Heart left ventricle (tissue), 16 donors: Measurements from ENCODE around the gene RNF208. TPM values are rescaled to one million over a fixed set of nuclear protein-coding genes. Genes with fewer than 3 reads are reported as not detected.
A peak's percentile ranks its signal among the peaks of the same experiment; 100 is the strongest.

Source experiments
- ATAC-seq, 4 donors: fragments of 200-7000 bp; cut with Tn5 transposase; one replicate each; pipeline ENCODE4 v1.9.1; 2020 to 2022; ENCODE audit warnings: moderate library complexity in 4 of 4, mild to moderate bottlenecking in 3 of 4, moderate number of reproducible peaks in 1 of 4
- DNase-seq, 5 donors: peaks; one replicate each; pipeline ENCODE4 v3.0.0-alpha.2; 2020
- H3K27ac ChIP-seq, 12 donors: fragments of 200-600 bp; sonication (generic) in 4 of 12; one replicate each; pipeline versions ENCODE4 v1.5.0 to v1.8.0; 2016 to 2022; ENCODE audit warnings: mild to moderate bottlenecking in 2 of 12
- H3K27me3 ChIP-seq, 9 donors: fragments of 200-600 bp; sonication (generic) in 2 of 9; one replicate each; pipeline versions ENCODE4 v1.5.1 to v1.8.0; 2016 to 2022; ENCODE audit warnings: mild to moderate bottlenecking in 3 of 9
- H3K36me3 ChIP-seq, 9 donors: fragments of 200-600 bp; sonication (generic) in 2 of 9; one replicate each; pipeline versions ENCODE4 v1.5.0 to v1.8.0; 2018 to 2022; ENCODE audit warnings: mild to moderate bottlenecking in 2 of 9
- H3K4me1 ChIP-seq, 12 donors: fragments of 200-600 bp; sonication (generic) in 4 of 12; one replicate each; pipeline versions ENCODE4 v1.5.0 to v1.8.0; 2016 to 2022; ENCODE audit warnings: mild to moderate bottlenecking in 3 of 12
- H3K4me3 ChIP-seq, 12 donors: fragments of 200-600 bp; sonication (generic) in 4 of 12; one replicate each; pipeline versions ENCODE4 v1.5.0 to v1.8.0; 2017 to 2022; ENCODE audit warnings: mild to moderate bottlenecking in 9 of 12, moderate library complexity in 4 of 12
- H3K9me3 ChIP-seq, 12 donors: fragments of 200-600 bp; sonication (generic) in 4 of 12; one replicate each; pipeline versions ENCODE4 v1.5.0 to v1.8.0; 2016 to 2022; ENCODE audit warnings: mild to moderate bottlenecking in 1 of 12
- POLR2A ChIP-seq, 2 donors: fragments of 450-650 bp; IDR thresholded peaks; one replicate each; pipeline ENCODE4 v1.6.1; 2017; ENCODE audit warnings: antibody characterized with exemption in 2 of 2, mild to moderate bottlenecking in 2 of 2, moderate library complexity in 2 of 2
- WGBS, 4 donors: extraction: QIAGEN DNeasy Blood & Tissue Kit in 2 of 4; methylation state at CpG; one replicate each; pipeline versions ENCODE4 v1.1.5 to v1.1.7; 2013 to 2018; 5-methylcytosine and 5-hydroxymethylcytosine counted together
- intact Hi-C, 10 donors: fragments of 100-400 bp; cut with DNase I; formaldehyde crosslinking; loops; one replicate each; pipeline versions ENCODE4 v1.11.1 to v1.14.2; 2022
- polyA plus RNA-seq, 2 donors: library from polyadenylated mRNA; stranded (reverse); fragments of 200-250 nt; gene quantifications; one replicate each; pipeline ENCODE4 v1.2.3, GENCODE V29; 2013
- total RNA-seq, 9 donors: library from RNA; depleted of rRNA in 2 of 9; stranded (reverse); fragments of >200 nt in 2 of 9; fragmentation: NEBNext Ultra II Directional in 3 of 9; extraction: Animal tissue kit (Norgen Biotek cat#: 25700) in 3 of 9; gene quantifications; one replicate each; pipeline versions ENCODE4 v1.1.0 to v1.2.4, GENCODE V29; 2016 to 2023
- TF ChIP-seq, protein P1 (sequence below), 12 donors: fragments of 200-600 bp; sonication (generic) in 4 of 12; IDR thresholded peaks; one replicate each; pipeline versions ENCODE4 v1.5.0 to v1.8.0; 2018 to 2022; ENCODE audit warnings: antibody characterized with exemption in 12 of 12, mild to moderate bottlenecking in 5 of 12
- donor health status: ischemic (EF 13 %, LVEDD 7.1; RV severe dilation, severe dysfunction).
- donor health status: healthy with polysubstance abuse.
- donor health status: DM: no; HTN: yes; CAD: no.
- donor health status: DM: no; HTN: no; CAD: no.
- donor health status: ischemic (EF 25% LVEDD 6.9; RV normal size, moderate dysfunction).
- donor health status: ischemic (EF 25% LVEDD 5.7; RV mildly dilated, moderate dysfunction).
- donor health status: healthy.
- donor health status: DM: yes; HTN: yes; CAD: no.
- donor health status: ischemic (EF 35%, LVEDD 5.7; RV mildly dilated, moderate dysfunction).
- donor health status: nonischemic (EF 11% LVEDD 7.7; RV severe dilation, severe dysfunction).
- donor health status: DM: yes; HTN: yes; CAD: no.
- donor health status: PGD.
- donor health status: ischemic (EF 29% LVEDD 5.4; RV normal size, mild dysfunction).
- donor health status: nonischemic (EF 23%, LVEDD 6.1; RV moderate dilation, normal function).

The RNF208 gene
- total and polyA plus RNA-seq, 11 donors: 6.9 to 72.7 (median 22.5) TPM

DNA sequence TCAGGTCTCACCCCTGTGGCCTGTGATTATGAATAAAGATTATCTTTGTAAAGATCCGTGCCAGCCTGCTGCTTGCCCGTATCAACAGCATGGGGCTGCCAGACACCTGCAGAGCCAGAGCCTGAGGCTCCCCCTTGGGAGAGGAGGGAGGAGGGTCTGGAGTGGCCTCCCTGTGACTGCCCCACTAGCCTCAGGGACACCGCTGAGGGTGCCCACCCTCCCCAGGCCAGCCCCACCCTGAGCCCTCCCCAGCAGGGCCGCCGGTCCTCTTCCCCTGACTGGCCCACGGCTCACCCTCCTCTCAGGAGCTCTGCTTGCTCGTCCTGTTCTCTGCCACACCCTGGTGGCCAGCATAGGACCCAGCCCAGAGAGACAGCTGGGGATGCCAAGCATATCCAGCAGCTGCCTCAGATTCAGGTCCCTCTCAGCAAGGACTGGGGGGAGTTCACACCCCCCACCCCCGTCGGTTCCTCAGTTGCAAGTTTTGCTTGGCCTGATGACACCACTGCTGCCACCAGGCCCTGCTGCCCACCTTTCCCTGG lies 31.7 kb downstream of the RNF208 start:
- Histone ChIP-seq H3K9me3 (no peaks in the 10 kb centered on the region), H3K27me3 (no peaks in the 10 kb centered on the region), H3K4me1 (peaks cover 18 to 84% (median 56%) of the 10 kb centered on the region in 12 donors), H3K36me3 (peaks cover 0 to 50% (median 32%) of the 10 kb centered on the region in 9 donors), H3K27ac (peak overlapping the region in 8 of 12 donors; percentile 13 to 99 (median 98)), H3K4me3 (peak overlapping the region in 2 of 12 donors; percentile 83 to 92)
- DNase-seq: no peak
- no peak for ATAC-seq
- 68 to 96% (median 70%) methylated on average over 2 to 9 of the region's 9 CpGs for WGBS, 4 donors
- TF ChIP-seq, protein P1, sequence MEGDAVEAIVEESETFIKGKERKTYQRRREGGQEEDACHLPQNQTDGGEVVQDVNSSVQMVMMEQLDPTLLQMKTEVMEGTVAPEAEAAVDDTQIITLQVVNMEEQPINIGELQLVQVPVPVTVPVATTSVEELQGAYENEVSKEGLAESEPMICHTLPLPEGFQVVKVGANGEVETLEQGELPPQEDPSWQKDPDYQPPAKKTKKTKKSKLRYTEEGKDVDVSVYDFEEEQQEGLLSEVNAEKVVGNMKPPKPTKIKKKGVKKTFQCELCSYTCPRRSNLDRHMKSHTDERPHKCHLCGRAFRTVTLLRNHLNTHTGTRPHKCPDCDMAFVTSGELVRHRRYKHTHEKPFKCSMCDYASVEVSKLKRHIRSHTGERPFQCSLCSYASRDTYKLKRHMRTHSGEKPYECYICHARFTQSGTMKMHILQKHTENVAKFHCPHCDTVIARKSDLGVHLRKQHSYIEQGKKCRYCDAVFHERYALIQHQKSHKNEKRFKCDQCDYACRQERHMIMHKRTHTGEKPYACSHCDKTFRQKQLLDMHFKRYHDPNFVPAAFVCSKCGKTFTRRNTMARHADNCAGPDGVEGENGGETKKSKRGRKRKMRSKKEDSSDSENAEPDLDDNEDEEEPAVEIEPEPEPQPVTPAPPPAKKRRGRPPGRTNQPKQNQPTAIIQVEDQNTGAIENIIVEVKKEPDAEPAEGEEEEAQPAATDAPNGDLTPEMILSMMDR (IDR thresholded peaks at IDR 0.05): no peak
- no peak for TF ChIP-seq POLR2A (IDR thresholded peaks at IDR 0.05)
- intact Hi-C loops: loop anchor here in 1 of 10 donors (5.0 kb wide), 1 partner anchor 37 kb away; the partner anchor contains the start of genes CYSRT1 and RNF224

DNA sequence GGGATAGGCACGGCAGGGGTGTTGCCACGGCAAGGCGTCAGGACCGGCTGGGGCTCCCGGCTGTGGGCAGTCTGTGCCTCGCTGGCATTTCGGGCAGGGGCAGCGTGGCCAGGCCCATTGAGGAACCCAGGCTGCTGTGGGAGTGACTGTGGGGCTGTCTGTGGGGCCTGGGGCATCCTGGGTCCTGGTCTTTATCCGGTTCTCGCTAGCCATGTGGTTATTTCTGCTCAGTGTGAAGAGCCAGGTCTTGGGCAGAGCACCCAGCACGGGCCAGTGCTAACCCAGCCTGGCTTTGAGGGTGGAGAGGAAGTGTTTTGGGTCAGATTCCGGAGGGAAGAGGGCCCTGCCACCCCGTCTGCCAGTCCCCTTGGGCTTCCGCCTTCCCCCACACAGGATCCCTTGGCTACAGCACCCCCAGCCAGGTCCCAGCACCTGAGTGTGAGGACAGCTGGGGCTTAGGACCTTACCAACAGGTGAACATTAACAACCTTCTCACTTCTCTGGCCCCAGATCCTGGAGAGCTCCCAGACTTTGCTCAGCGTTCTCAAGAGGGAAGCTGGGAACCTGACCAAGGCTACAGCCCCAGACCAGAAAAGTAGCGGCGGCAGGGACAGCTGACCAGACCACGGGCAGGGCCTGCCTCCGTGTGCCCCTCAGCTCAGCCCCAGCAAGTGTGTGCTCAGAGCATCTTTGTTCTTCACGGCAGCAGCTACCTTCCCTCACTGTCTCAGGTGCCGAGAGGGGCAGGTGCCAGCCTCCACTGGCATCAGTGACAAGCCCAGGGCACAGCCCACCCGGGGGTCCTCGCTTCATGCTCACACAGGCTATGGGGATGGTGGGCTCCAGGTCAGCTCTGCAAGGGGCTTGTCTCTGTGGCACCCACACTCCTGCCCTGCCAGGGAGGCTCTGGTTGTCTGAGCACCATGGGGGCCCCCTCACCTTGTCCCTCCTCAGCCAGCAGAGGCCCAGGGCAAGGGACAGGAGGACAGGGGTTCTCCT lies 32.4 kb downstream of the RNF208 start:
- Histone ChIP-seq H3K27me3 (no peaks in the 10 kb centered on the region), H3K36me3 (peaks cover 0 to 57% (median 33%) of the 10 kb centered on the region in 9 donors), H3K27ac (peak overlapping the region; percentile 92 to 99 (median 99)), H3K4me3 (peak overlapping the region; percentile 68 to 100 (median 90)), H3K9me3 (no peaks in the 10 kb centered on the region), H3K4me1 (peaks cover 18 to 84% (median 48%) of the 10 kb centered on the region in 12 donors)
- TF ChIP-seq, protein P1 (IDR thresholded peaks at IDR 0.05): no peak
- DNase-seq: no peak
- intact Hi-C loops: loop anchor here (5.0 to 10.0 kb wide), 5 partner anchors 33 to 75 kb away; partner anchors contain the start of genes CYSRT1 (in 5 of the 10), RNF224 (in 5 of the 10), RNF208 (in 2 of the 10) and DPP7 (in 1 of the 10)
- 16 to 35% (median 24%) methylated on average over 17 to 23 of the region's 23 CpGs for WGBS, 4 donors
- peak in 1 of 4 donors; percentile 6 for ATAC-seq

DNA sequence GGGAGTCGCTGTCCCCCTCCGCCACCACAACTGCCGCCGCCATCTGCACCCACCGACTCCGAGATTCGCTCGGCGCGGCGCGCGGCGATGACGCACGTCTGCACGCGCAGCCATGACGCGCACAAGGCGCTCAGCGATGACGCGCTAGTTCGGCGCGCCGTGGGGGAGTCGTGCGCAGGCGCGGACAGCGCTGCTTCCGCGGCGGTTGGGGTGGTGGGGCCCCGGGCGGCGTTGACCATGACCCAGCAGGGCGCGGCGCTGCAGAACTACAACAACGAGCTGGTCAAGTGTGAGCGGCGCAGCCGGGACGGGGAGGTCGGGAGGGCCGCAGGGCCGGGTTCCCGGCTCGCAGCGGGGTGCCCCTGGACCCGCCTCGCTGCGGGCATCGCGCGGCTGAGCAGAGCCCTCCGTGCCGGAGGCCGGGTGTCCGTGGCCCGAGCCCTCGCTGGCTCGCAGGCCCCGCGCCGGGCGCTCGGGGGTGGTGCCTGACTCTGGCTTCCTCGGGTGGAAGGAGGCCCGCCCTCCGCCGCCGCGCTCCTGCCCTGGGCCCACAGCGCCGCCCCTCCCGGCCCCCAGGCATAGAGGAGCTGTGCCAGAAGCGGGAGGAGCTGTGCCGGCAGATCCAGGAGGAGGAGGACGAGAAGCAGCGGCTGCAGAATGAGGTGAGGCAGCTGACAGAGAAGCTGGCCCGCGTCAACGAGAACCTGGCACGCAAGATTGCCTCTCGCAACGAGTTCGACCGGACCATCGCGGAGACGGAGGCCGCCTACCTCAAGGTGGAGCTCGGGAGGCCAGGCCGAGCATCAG lies 33.3 kb downstream of the RNF208 start, which contains the start of the genes ANAPC2 and SSNA1:
TSS of gene ANAPC2 (minus strand) at position 71 of the 807 bp plus-strand sequence. CDS start at position 43, 28 bp downstream.
TSS of gene SSNA1 (plus strand) at position 187 of the 807 bp plus-strand sequence. CDS start at position 238, 51 bp downstream.
- Histone ChIP-seq H3K4me3 (peak within 1 kb of the TSS; percentile 68 to 100 (median 90)), H3K27me3 (no peaks in the 10 kb centered on the region), H3K27ac (peak within 1 kb of the TSS; percentile 92 to 99 (median 99)), H3K9me3 (no peaks in the 10 kb centered on the region), H3K4me1 (peaks cover 18 to 75% (median 42%) of the 10 kb centered on the region in 12 donors), H3K36me3 (peaks cover 0 to 60% (median 36%) of the 10 kb centered on the region in 9 donors)
- ATAC-seq (peak; percentile 72 to 91 (median 90)), DNase-seq (peak; percentile 91 to 97 (median 93))
- WGBS, 4 donors: 0 to 1% (median 0%) methylated on average over 40 to 98 of the region's 98 CpGs
- intact Hi-C loops: loop anchor here (1.0 to 10.0 kb wide), 7 partner anchors 12 to 74 kb away; partner anchors contain the start of genes CYSRT1 (in 4 of the 10), RNF224 (in 4 of the 10), RNF208 (in 2 of the 10) and DPP7 (in 1 of the 10)
- peak in 1 of 2 donors; percentile 95 for TF ChIP-seq POLR2A (IDR thresholded peaks at IDR 0.05)
- TF ChIP-seq, protein P1 (IDR thresholded peaks at IDR 0.05): peak in 9 of 12 donors; percentile 16 to 42 (median 29)
